A549 (cell line): ENCODE data around the gene MT2A. TPM values are rescaled to one million over a fixed set of nuclear protein-coding genes. Genes with fewer than 3 reads are reported as not detected.

Experiments used
- ATAC-seq, 2 experiments: fragments of 200-7000 bp in 1 of 2; fragments of >200 bp in 1 of 2; cut with Nextera tagmentation in 1 of 2; cut with Tn5 transposase in 1 of 2; 3 replicates each; pipeline versions ENCODE4 v1.8.0 to v1.9.1; 2018 to 2020; ENCODE audit warnings: mild to moderate bottlenecking in 1 of 2, moderate library complexity in 1 of 2
- CTCF ChIA-PET: fragments of 300-600 bp; sonication (Branson Sonifier 250); formaldehyde crosslinking; extraction: SDS; loops from one replicate; lab custom pipeline; 2021; ENCODE audit warnings: antibody characterized with exemption, inconsistent platforms; lab: Yijun Ruan, JAX
- POLR2A ChIA-PET: fragments of 350-600 bp; formaldehyde crosslinking; extraction: SDS; loops from one replicate; lab custom pipeline; 2021; ENCODE audit warnings: antibody characterized with exemption, inconsistent platforms; lab: Yijun Ruan, JAX
- DNase-seq, 2 experiments: peaks; one replicate each; pipeline versions ENCODE4 v3.0.0 to v3.0.0-alpha.2; 2011 to 2016; ENCODE audit warnings: low read depth in 1 of 2, low spot score in 1 of 2
- FAIRE-seq: peaks from 2 replicates; lab custom pipeline; 2011; peaks lifted over from hg19 to GRCh38; lab: Jason Lieb, UNC
- H3K27ac ChIP-seq, 2 experiments: fragments of >200 bp; sonication (Bioruptor Twin); formaldehyde crosslinking; 3 replicates each; pipeline ENCODE4 v1.5.1; 2016 to 2017
- H3K4me1 ChIP-seq: fragments of >200 bp; sonication (Bioruptor Twin); formaldehyde crosslinking; 3 replicates; pipeline ENCODE4 v1.6.1; 2016
- H3K4me2 ChIP-seq: fragments of >200 bp; sonication (Bioruptor Twin); formaldehyde crosslinking; 3 replicates; pipeline ENCODE4 v1.6.1; 2016
- H3K4me3 ChIP-seq: fragments of >200 bp; sonication (Bioruptor Twin); formaldehyde crosslinking; 3 replicates; pipeline ENCODE4 v1.5.1; 2016
- H3K9me3 ChIP-seq: fragments of >200 bp; sonication (Bioruptor Twin); formaldehyde crosslinking; 3 replicates; pipeline ENCODE4 v1.6.1; 2016
- CEBPB ChIP-seq, 2 experiments: fragments of >200 bp in 1 of 2; sonication (Bioruptor Twin) in 1 of 2; formaldehyde crosslinking in 1 of 2; IDR thresholded peaks; 2 replicates each; pipeline ENCODE4 v1.6.1; 2012 to 2016
- CHD2 ChIP-seq: fragments of 150-350 bp; IDR thresholded peaks from 2 replicates; pipeline ENCODE4 v1.6.1; 2014; ENCODE audit warnings: low read length; ENCODE audit not compliant: partially characterized antibody
- CHD4 ChIP-seq: fragments of 200-600 bp; sonication (generic); IDR thresholded peaks from 2 replicates; pipeline ENCODE4 v1.6.1; 2016; ENCODE audit warnings: antibody characterized with exemption, mild to moderate bottlenecking, borderline replicate concordance
- EHMT2 ChIP-seq: fragments of 200-600 bp; sonication (generic); IDR thresholded peaks from 2 replicates; pipeline ENCODE4 v1.6.1; 2016; ENCODE audit warnings: antibody characterized with exemption, low read depth, mild to moderate bottlenecking, moderate library complexity
- ELK1 ChIP-seq: fragments of 150-350 bp; IDR thresholded peaks from 2 replicates; pipeline ENCODE4 v1.6.1; 2014; ENCODE audit warnings: low read depth, mild to moderate bottlenecking, low read length
- EP300 ChIP-seq, 2 experiments: fragments of >200 bp; sonication (Bioruptor Twin); formaldehyde crosslinking; IDR thresholded peaks; 2 replicates in 1 of 2; 3 replicates in 1 of 2; pipeline ENCODE4 v1.6.1; 2016 to 2017
- ESRRA ChIP-seq: fragments of 150-350 bp; IDR thresholded peaks from 2 replicates; pipeline ENCODE4 v1.6.1; 2014; ENCODE audit warnings: mild to moderate bottlenecking, low read length, borderline replicate concordance
- FOSB ChIP-seq: fragments of 250-450 bp; sonication (Bioruptor Pico); IDR thresholded peaks from 2 replicates; pipeline ENCODE4 v1.5.0; 2020; ENCODE audit warnings: mild to moderate bottlenecking, moderate library complexity
- HDAC2 ChIP-seq: fragments of 200-600 bp; sonication (generic); IDR thresholded peaks from 2 replicates; pipeline ENCODE4 v1.6.1; 2016
- HES2 ChIP-seq: fragments of >200 bp; sonication (Bioruptor Twin); formaldehyde crosslinking; IDR thresholded peaks from 2 replicates; pipeline ENCODE4 v1.6.1; 2016
- HEYL ChIP-seq: fragments of 250-450 bp; sonication (Bioruptor Pico); IDR thresholded peaks from 2 replicates; pipeline ENCODE4 v1.8.0; 2021; ENCODE audit warnings: mild to moderate bottlenecking, moderate library complexity
- HOXA7 ChIP-seq: fragments of 250-450 bp; sonication (Bioruptor Pico); IDR thresholded peaks from 2 replicates; pipeline ENCODE4 v1.5.0; 2020; ENCODE audit warnings: mild to moderate bottlenecking, moderate library complexity
- HOXB5 ChIP-seq: fragments of 250-450 bp; sonication (Bioruptor Pico); IDR thresholded peaks from 2 replicates; pipeline ENCODE4 v1.5.0; 2020; ENCODE audit warnings: mild to moderate bottlenecking, moderate library complexity
- JUNB ChIP-seq: fragments of >200 bp; sonication (Bioruptor Twin); formaldehyde crosslinking; IDR thresholded peaks from 2 replicates; pipeline ENCODE4 v1.6.1; 2016
- KDM5A ChIP-seq: fragments of 200-600 bp; sonication (generic); IDR thresholded peaks from 2 replicates; pipeline ENCODE4 v1.6.1; 2016; ENCODE audit warnings: antibody characterized with exemption, mild to moderate bottlenecking
- MAFK ChIP-seq: fragments of 450-650 bp; IDR thresholded peaks from 2 replicates; pipeline ENCODE4 v1.6.1; 2014; ENCODE audit not compliant: partially characterized antibody
- MYC ChIP-seq: IDR thresholded peaks from 2 replicates; pipeline ENCODE4 v1.6.1; 2012; ENCODE audit warnings: mild to moderate bottlenecking, inconsistent platforms, low read length, improper control_type of control experiment, borderline replicate concordance
- NFE2L2 ChIP-seq: fragments of 150-350 bp; conservative IDR thresholded peaks from 2 replicates; pipeline ENCODE4 v1.6.1; 2014; ENCODE audit warnings: low read length
- NPAS2 ChIP-seq: fragments of 250-450 bp; sonication (Bioruptor Pico); IDR thresholded peaks from 2 replicates; pipeline ENCODE4 v1.8.0; 2022; ENCODE audit warnings: mild to moderate bottlenecking, moderate library complexity, borderline replicate concordance
- PBX3 ChIP-seq: IDR thresholded peaks from 2 replicates; pipeline ENCODE4 v1.6.1; 2012
- PHF8 ChIP-seq: fragments of 200-600 bp; sonication (generic); IDR thresholded peaks from 2 replicates; pipeline ENCODE4 v1.6.1; 2016; ENCODE audit warnings: low read depth, mild to moderate bottlenecking, antibody characterized with exemption, moderate library complexity, borderline replicate concordance
- POLR2AphosphoS2 ChIP-seq: conservative IDR thresholded peaks from 2 replicates; pipeline ENCODE4 v1.6.1; 2012; ENCODE audit warnings: low read length, improper control_type of control experiment, inconsistent platforms
- RAD21 ChIP-seq, 2 experiments: fragments of >200 bp in 1 of 2; sonication (Bioruptor Twin) in 1 of 2; formaldehyde crosslinking in 1 of 2; IDR thresholded peaks in 1 of 2; conservative IDR thresholded peaks in 1 of 2; 2 replicates in 1 of 2; 3 replicates in 1 of 2; pipeline ENCODE4 v1.6.1; 2012 to 2018; ENCODE audit warnings: inconsistent platforms in 1 of 2
- RCOR1 ChIP-seq: fragments of 150-350 bp; IDR thresholded peaks from 2 replicates; pipeline ENCODE4 v1.6.1; 2014; ENCODE audit warnings: antibody characterized with exemption, low read length, low read depth
- RNF2 ChIP-seq: fragments of 200-600 bp; sonication (generic); IDR thresholded peaks from 2 replicates; pipeline ENCODE4 v1.6.1; 2016; ENCODE audit warnings: low read depth, mild to moderate bottlenecking, antibody characterized with exemption, moderate library complexity, borderline replicate concordance
- SMC3 ChIP-seq: fragments of >200 bp; sonication (Bioruptor Twin); formaldehyde crosslinking; IDR thresholded peaks from 3 replicates; pipeline ENCODE4 v1.6.1; 2018; ENCODE audit warnings: inconsistent platforms
- SREBF2 ChIP-seq: fragments of 450-650 bp; IDR thresholded peaks from 2 replicates; pipeline ENCODE4 v1.6.1; 2014; ENCODE audit warnings: mild to moderate bottlenecking, moderate library complexity
- TFCP2L1 ChIP-seq: fragments of 250-450 bp; sonication (Bioruptor Pico); IDR thresholded peaks from 2 replicates; pipeline ENCODE4 v1.5.0; 2021; ENCODE audit warnings: mild to moderate bottlenecking
- USF2 ChIP-seq: fragments of 450-650 bp; IDR thresholded peaks from 2 replicates; pipeline ENCODE4 v1.6.1; 2014; ENCODE audit warnings: antibody characterized with exemption
- ZFP36 ChIP-seq: fragments of 450-650 bp; IDR thresholded peaks from 2 replicates; pipeline ENCODE4 v1.6.1; 2014; ENCODE audit warnings: borderline replicate concordance; ENCODE audit not compliant: partially characterized antibody
- ZNF302 ChIP-seq: fragments of 250-450 bp; sonication (Bioruptor Pico); IDR thresholded peaks from 2 replicates; pipeline ENCODE4 v1.9.0; 2021; ENCODE audit warnings: inconsistent platforms, mild to moderate bottlenecking, moderate library complexity
- WGBS: methylation state at CpG from one replicate; pipeline ENCODE4 v1.1.6; 2017; ENCODE audit errors: missing lambda C conversion rate; 5-methylcytosine and 5-hydroxymethylcytosine counted together
- polyA plus RNA-seq, 4 experiments: library from polyadenylated mRNA; depleted of rRNA in 3 of 4; stranded (reverse); fragments of >200 nt; fragmentation: RNase III in 1 of 4; extraction: RNeasy Plus Mini Kit Qiagen cat#74134 plus additional on column Dnase treatment in 1 of 4; gene quantifications; 2 replicates in 3 of 4; 3 replicates in 1 of 4; pipeline ENCODE4 v1.2.3, GENCODE V29; 2011 to 2017

MT2A gene
- polyA plus RNA-seq, 2 of the 4 experiments (the other 2 are of a cell fraction), result 39.1 to 305 TPM

- no peak within 1 kb of the TSS for H3K27ac ChIP-seq
- CTCF ChIA-PET, result interaction anchor here (0.8 to 2.6 kb wide), 4 partner anchors 8 to 137 kb away, joined by 4 to 11 read pairs (median 4); no protein-coding TSS in a partner anchor
- 40% methylated on average over 12 of the region's 12 CpGs for WGBS
- no peaks in the 10 kb centered on the region for H3K4me1 ChIP-seq
- H3K9me3 ChIP-seq, result no peaks in the 10 kb centered on the region
- no peak for FAIRE-seq
- no peak within 1 kb of the TSS for H3K4me2 ChIP-seq
- TF ChIP-seq NFE2L2 (no peak), ELK1 (no peak), FOSB (CRISPR knock-in tag) (no peak), RAD21 (conservative IDR thresholded peaks at IDR 0.05 in 1 of 2, IDR thresholded peaks at IDR 0.05 in 1 of 2) (no peak), ZFP36 (no peak), PBX3 (no peak)
- TF ChIP-seq, all 56 proteins: peak for 0
- no peak for DNase-seq
- no peak within 1 kb of the TSS for H3K4me3 ChIP-seq
- POLR2A ChIA-PET, result no interaction called here
- ATAC-seq, result no peak
Measured at GRCh38 chr16:56564793-56565477, 43.4 kb upstream of the MT2A start, which contains the start of gene MT4. TSS of gene MT4 (plus strand) at chr16:56565073. CDS start at chr16:56565129, 56 bp downstream.

- no peak overlapping the region for H3K4me2 ChIP-seq
- 78% methylated on average over 1 of the region's 1 CpG for WGBS
- no peak for DNase-seq
- peaks cover 11% of the 10 kb centered on the region for H3K9me3 ChIP-seq
- TF ChIP-seq CEBPB (IDR thresholded peaks at IDR 0.05) (no peak), ZNF302 (CRISPR knock-in tag) (no peak), HOXB5 (CRISPR knock-in tag) (no peak), RCOR1 (no peak), MYC (no peak), SMC3 (no peak), ESRRA (no peak), RNF2 (no peak), EHMT2 (no peak), HOXA7 (CRISPR knock-in tag) (no peak), HEYL (CRISPR knock-in tag) (no peak), SREBF2 (no peak), JUNB (no peak), EP300 (IDR thresholded peaks at IDR 0.05) (no peak), TFCP2L1 (CRISPR knock-in tag) (no peak)
- TF ChIP-seq, all 56 proteins: peak for 0
- Histone ChIP-seq H3K4me3 (no peak overlapping the region), H3K27ac (no peak overlapping the region), H3K4me1 (no peaks in the 10 kb centered on the region)
- ChIA-PET CTCF (interaction anchor here (1.5 to 1.8 kb wide), 2 partner anchors 16 to 56 kb away, joined by 3 to 6 read pairs; no protein-coding TSS in a partner anchor), POLR2A (no interaction called here)
- FAIRE-seq, result no peak
- ATAC-seq, result no peak
Measured at GRCh38 chr16:56569971-56570370, 38.4 kb upstream of the MT2A start.

GRCh38 chr16:56571525-56571924 is 36.9 kb upstream of the MT2A start:
- no peak for TF ChIP-seq NPAS2 (CRISPR knock-in tag)
- no peak for TF ChIP-seq RAD21 (conservative IDR thresholded peaks at IDR 0.05 in 1 of 2, IDR thresholded peaks at IDR 0.05 in 1 of 2)
- no peak for TF ChIP-seq CHD4
- no peak for TF ChIP-seq USF2
- no peak for TF ChIP-seq PHF8
- TF ChIP-seq POLR2AphosphoS2, result no peak
- TF ChIP-seq HES2, result no peak
- TF ChIP-seq HEYL (CRISPR knock-in tag), result no peak
- TF ChIP-seq NFE2L2, result no peak
- TF ChIP-seq EHMT2, result no peak
- no peak for TF ChIP-seq CHD2
- no peak for TF ChIP-seq MAFK
- no peak for TF ChIP-seq HDAC2
- no peak for TF ChIP-seq KDM5A
- POLR2A ChIA-PET, result no interaction called here
- H3K4me1 ChIP-seq, result no peaks in the 10 kb centered on the region
- FAIRE-seq, result no peak
- H3K9me3 ChIP-seq, result peaks cover 12% of the 10 kb centered on the region
- DNase-seq, result no peak
- CTCF ChIA-PET, result interaction anchor here (0.9 to 1.0 kb wide), 2 partner anchors 10 to 57 kb away, joined by 3 read pairs; no protein-coding TSS in a partner anchor
- WGBS, result 77% methylated on average over 11 of the region's 11 CpGs
- ATAC-seq, result 0 out of 6 replicates have a peak, but pooled peaks of 1 of the 2 experiments have one; percentile 43
- no peak overlapping the region for H3K4me3 ChIP-seq
- no peak overlapping the region for H3K4me2 ChIP-seq
- H3K27ac ChIP-seq, result no peak overlapping the region
